DOHH2 (cell line): ENCODE data around the gene LAMP2.

Source experiments
- H3F3A ChIP-seq: fragments of 200-600 bp; sonication (generic), shearing (Covaris generic); 2 replicates; pipeline ENCODE4 v1.6.0; 2016; ENCODE audit warnings: antibody characterized with exemption, mild to moderate bottlenecking; ENCODE audit not compliant: control insufficient read depth, insufficient read depth
- H3K27ac ChIP-seq: fragments of 200-600 bp; sonication (generic); 2 replicates; pipeline ENCODE4 v1.5.1; 2014; ENCODE audit warnings: low read depth, mild to moderate bottlenecking, low read length, moderate library complexity
- H3K27me3 ChIP-seq: fragments of 200-600 bp; sonication (generic); 2 replicates; pipeline ENCODE4 v1.6.1; 2014; ENCODE audit warnings: mild to moderate bottlenecking, low read length, mixed read lengths; ENCODE audit not compliant: control insufficient read depth
- H3K36me3 ChIP-seq: fragments of 200-600 bp; sonication (generic); 2 replicates; pipeline ENCODE4 v1.6.1; 2014; ENCODE audit warnings: mild to moderate bottlenecking, low read length, moderate library complexity, mixed read lengths; ENCODE audit not compliant: control insufficient read depth
- H3K4me1 ChIP-seq: fragments of 200-600 bp; sonication (generic); 2 replicates; pipeline ENCODE4 v1.6.1; 2014; ENCODE audit warnings: mild to moderate bottlenecking, low read length, mixed read lengths; ENCODE audit not compliant: control insufficient read depth
- H3K4me2 ChIP-seq: fragments of 200-600 bp; sonication (generic); 2 replicates; pipeline ENCODE4 v1.6.0; 2014; ENCODE audit warnings: mild to moderate bottlenecking, low read length, moderate library complexity
- H3K4me3 ChIP-seq: fragments of 200-600 bp; sonication (generic); 2 replicates; pipeline ENCODE4 v1.5.1; 2014; ENCODE audit warnings: mild to moderate bottlenecking, low read length, mixed read lengths
- H3K79me2 ChIP-seq: fragments of 200-600 bp; sonication (generic); 2 replicates; pipeline ENCODE4 v1.6.1; 2014; ENCODE audit warnings: mild to moderate bottlenecking, low read length, mixed read lengths; ENCODE audit not compliant: control insufficient read depth
- H3K9me2 ChIP-seq: fragments of 200-600 bp; sonication (generic); replicated peaks from 2 replicates; pipeline ENCODE4 v1.6.1; 2014; ENCODE audit warnings: mild to moderate bottlenecking, low read length, mixed read lengths; ENCODE audit not compliant: control insufficient read depth
- H3K9me3 ChIP-seq: fragments of 200-600 bp; sonication (generic); 2 replicates; pipeline ENCODE4 v1.6.1; 2014; ENCODE audit warnings: antibody characterized with exemption, low read length, mixed read lengths; ENCODE audit not compliant: control insufficient read depth, insufficient read depth
- H4K20me1 ChIP-seq: fragments of 200-600 bp; sonication (generic); 2 replicates; pipeline ENCODE4 v1.6.0; 2014; ENCODE audit warnings: low read depth, mild to moderate bottlenecking, antibody characterized with exemption, low read length, moderate library complexity; ENCODE audit not compliant: control insufficient read depth, insufficient read depth
- CTCF ChIP-seq: fragments of 200-600 bp; sonication (generic); IDR thresholded peaks from one replicate; pipeline ENCODE4 v1.5.1; 2014; ENCODE audit warnings: antibody characterized with exemption, mild to moderate bottlenecking, low read depth, low read length; ENCODE audit not compliant: poor library complexity, severe bottlenecking
- EZH2phosphoT487 ChIP-seq: fragments of 200-600 bp; sonication (generic); IDR thresholded peaks from 2 replicates; pipeline ENCODE4 v1.6.1; 2017; ENCODE audit warnings: borderline replicate concordance, mild to moderate bottlenecking, antibody characterized with exemption, low read length, moderate library complexity, mixed read lengths

LAMP2 gene

DNA sequence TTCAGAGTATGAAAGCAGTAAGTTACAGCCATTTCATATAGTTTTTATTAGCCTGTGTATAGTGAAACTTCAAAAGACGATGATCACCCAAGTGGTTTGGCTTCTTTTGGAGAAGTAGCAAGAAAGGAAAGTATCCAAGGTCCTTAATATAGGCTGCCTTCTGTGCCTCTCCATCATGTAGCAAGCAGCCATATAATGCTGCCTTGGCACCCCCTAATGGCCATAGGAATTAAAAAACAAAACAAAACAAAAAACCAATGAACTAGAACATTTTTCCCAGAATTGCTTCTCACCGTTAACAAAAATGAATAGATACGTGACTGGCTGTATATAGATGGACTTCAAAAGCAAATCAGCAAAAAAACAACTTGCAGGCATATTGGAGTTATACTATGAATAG, 18.9 kb downstream of the LAMP2 start:
- TF ChIP-seq CTCF: peak; percentile 37
- no peak for TF ChIP-seq EZH2phosphoT487
- Histone ChIP-seq H4K20me1 (no peaks in the 10 kb centered on the region), H3K4me3 (no peak overlapping the region), H3K27ac (no peak overlapping the region), H3K9me3 (no peaks in the 10 kb centered on the region), H3K36me3 (peaks cover 31% of the 10 kb centered on the region), H3K4me1 (no peaks in the 10 kb centered on the region), H3K4me2 (no peak overlapping the region), H3K9me2 (no peaks in the 10 kb centered on the region), H3K79me2 (no peaks in the 10 kb centered on the region), H3F3A (no peaks in the 10 kb centered on the region), H3K27me3 (no peaks in the 10 kb centered on the region)

- H3K79me2 ChIP-seq: no peaks in the 10 kb centered on the region
- H3K4me2 ChIP-seq: no peak overlapping the region
- no peaks in the 10 kb centered on the region for H3K9me2 ChIP-seq
- H3K4me3 ChIP-seq: no peak overlapping the region
- no peak overlapping the region for H3K27ac ChIP-seq
- H3K27me3 ChIP-seq: no peaks in the 10 kb centered on the region
- H3K9me3 ChIP-seq: no peaks in the 10 kb centered on the region
- H4K20me1 ChIP-seq: no peaks in the 10 kb centered on the region
- peaks cover 34% of the 10 kb centered on the region for H3K36me3 ChIP-seq
- no peak for TF ChIP-seq CTCF
- no peak for TF ChIP-seq EZH2phosphoT487
- H3K4me1 ChIP-seq: no peaks in the 10 kb centered on the region
- H3F3A ChIP-seq: no peaks in the 10 kb centered on the region
Measured at GRCh38 chrX:120446498-120446897, 22.6 kb downstream of the LAMP2 start.

DNA sequence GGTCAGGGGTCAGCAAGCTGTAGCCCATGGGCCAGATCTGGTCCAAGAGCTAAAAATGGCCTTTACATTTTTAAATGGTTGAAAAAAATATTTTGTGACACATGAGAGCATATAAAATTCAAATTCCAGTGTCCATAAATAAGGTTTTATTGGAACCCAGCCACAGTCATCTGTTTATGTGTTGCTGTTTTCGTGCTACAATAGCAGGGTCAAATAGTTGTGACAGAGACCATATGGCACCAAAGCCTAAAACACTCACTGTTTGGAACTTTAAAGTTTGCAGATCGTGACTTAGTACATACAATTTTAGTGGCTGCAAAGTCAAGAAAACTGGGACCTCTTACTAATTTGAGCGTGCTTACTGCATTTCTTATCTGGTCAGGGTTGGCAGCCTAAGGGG, 29.2 kb downstream of the LAMP2 start:
- no peaks in the 10 kb centered on the region for H3K9me2 ChIP-seq

More for the DNA sequence above, 29.2 kb downstream of the LAMP2 start:
- Histone ChIP-seq H3F3A (no peaks in the 10 kb centered on the region), H3K4me1 (no peaks in the 10 kb centered on the region), H3K9me3 (no peaks in the 10 kb centered on the region), H3K4me2 (no peak overlapping the region), H3K79me2 (no peaks in the 10 kb centered on the region), H3K27ac (no peak overlapping the region), H3K27me3 (no peaks in the 10 kb centered on the region), H3K36me3 (peaks cover 17% of the 10 kb centered on the region), H4K20me1 (no peaks in the 10 kb centered on the region), H3K4me3 (no peak overlapping the region)
- TF ChIP-seq EZH2phosphoT487: no peak
- TF ChIP-seq CTCF: no peak
